GM21381 (cell line): ENCODE results near the gene SDF2.
"Not testable (repeated sequence)": the region's sequence is repeated elsewhere in the genome, so short reads cannot be mapped to it uniquely, and the experiment has no call there.

Experiments
- ATAC-seq: cut with Tn5 transposase; IDR thresholded peaks from one replicate; pipeline ENCODE4 v1.9.1; 2021; ENCODE audit warnings: mild to moderate bottlenecking, moderate library complexity; ENCODE audit not compliant: unreplicated experiment

The SDF2 gene

DNA sequence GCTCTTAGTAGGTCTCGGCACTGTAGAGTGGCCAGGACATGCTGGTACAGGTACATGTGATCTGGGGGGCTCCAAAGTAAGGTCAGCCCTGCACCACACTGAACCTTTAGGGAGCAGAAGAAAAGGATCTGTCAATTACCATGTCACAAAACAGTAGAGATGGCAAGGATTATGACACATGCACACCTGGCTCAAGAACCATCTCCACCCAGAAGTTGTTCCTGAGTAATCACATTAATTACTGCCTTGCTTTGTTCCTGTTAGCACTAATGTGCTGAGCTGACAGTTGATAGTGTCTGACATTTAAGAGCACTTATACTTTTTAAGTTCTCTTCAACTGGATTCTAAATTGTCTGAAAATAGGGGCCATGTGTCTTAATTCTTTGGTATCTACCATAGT, 26.2 kb downstream of the SDF2 start:
- no peak for ATAC-seq

DNA sequence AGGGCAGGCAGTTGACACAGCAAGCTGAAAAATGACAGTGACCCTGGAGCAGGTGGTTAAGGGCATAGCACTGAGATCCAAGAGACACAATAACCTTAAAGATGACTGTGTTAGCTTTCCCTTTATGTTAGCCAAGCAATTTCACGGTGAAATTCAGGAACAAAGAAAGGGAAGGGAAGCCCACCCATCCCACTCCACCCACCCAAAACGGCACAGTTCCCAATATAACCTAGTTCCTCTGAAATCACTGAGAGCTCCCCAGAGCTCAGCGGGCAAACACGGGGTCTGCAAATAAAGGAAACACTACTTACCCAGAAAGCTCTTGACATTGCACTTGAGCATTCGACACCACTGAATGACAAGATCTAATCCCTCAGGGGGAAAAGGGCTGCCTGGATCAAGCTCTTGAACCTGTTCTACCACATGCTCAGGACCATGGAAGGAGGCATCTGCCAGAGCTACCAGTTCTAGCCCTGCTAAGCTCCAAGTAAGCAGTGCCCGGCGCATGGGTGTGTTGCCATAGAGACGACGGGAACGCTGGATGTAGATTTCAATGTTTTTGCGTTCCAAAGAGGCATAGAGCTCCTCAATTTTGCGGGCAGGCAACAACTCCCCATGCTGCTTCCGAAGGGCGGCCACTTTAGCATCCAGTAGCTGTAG, 27.4 kb downstream of the SDF2 start:
- no peak for ATAC-seq

DNA sequence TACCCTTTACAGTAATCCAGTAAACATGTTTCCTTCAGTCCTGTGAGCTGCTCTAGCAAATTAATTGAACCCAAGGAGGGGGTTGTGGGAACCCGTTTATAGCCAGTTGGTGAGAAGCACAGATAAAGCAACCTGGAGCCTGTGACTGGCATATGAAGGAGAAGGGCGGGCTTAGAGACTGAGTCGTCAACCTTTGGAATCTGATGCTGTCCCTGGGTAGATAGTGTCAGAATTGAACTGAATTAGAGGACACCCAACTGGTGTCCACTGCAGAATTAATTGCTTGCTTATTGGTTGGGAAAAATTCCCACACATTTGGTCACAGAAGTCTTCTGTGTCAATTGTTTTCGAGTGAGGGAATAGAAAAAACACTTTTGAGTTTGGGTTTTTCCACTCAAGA, 34.9 kb downstream of the SDF2 start:
- ATAC-seq = no peak

DNA sequence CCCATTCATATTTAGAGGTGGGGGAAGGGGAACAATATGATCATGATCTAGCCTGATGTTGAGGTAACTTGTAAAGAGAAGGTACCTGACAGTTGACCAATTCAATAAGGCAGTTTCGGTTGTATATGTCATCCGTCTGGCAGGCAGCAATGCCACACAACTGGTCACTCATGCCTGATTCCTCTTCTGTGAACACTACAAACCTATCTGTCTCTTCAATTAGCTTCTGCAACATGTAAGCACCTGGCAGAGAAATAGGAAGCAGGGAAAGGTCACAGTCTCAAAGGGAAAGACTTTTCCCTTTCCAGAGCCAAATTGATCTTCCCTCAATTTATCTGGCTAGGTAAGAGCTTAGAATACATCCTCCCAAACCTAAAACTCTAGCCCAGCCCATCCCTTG, 37.6 kb downstream of the SDF2 start:
- ATAC-seq = no peak

DNA sequence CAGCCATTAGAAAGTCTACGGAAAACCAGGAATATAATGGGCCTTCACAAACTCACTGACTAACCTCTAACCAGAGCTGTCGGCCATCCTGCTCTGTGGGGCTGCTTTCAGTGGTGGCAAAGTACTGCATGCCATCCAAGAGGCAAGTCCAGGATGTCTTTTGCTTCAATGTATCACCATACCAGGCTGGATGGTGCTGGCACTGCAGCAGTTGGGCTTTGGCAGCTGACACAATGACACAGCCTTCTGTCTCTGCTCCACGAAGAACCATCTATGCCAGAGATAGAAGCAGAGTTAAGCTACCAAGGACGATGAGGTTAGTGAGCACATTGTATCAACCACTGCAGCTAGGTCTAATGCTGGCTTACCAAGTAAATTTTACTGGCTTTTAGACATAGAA, 38.0 kb downstream of the SDF2 start:
- no peak for ATAC-seq

DNA sequence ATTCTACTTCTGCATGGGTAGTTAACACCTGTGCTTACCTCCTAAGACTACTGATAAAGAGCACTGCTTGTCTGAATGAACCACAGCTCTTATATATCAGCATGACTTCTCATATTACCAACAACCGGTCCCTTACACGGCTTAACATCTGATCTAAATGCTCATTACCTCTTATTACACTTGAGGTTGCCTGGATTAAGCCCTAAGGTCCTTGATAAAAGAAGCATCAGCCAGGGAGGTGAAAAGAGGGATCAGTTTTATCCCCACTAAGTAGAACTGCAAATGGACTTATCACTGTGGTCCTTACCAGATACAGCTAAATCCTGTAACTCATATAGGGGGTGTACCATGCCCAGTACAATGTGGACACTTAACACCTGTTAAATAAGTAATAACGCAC, 39.5 kb downstream of the SDF2 start:
- no peak for ATAC-seq

DNA sequence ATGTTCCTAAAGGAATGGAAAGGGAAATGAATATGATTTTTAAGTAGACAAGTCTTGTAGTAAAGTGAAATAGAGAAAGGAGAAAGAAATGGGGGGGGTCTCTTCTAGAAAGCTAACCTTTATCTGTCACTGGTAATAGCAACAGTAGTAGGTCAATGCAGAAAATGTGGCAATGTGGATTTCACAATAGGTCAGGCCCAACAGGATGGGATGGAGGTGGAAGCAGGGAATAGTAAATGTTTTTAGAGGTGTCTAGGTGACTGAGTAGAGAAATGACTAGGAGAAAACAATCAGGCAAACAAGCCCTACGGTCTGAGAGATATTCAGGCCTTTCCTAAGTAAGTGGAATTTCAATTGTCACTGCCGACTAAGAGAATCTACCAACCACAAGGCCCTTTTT, 41.7 kb downstream of the SDF2 start:
- no peak for ATAC-seq

DNA sequence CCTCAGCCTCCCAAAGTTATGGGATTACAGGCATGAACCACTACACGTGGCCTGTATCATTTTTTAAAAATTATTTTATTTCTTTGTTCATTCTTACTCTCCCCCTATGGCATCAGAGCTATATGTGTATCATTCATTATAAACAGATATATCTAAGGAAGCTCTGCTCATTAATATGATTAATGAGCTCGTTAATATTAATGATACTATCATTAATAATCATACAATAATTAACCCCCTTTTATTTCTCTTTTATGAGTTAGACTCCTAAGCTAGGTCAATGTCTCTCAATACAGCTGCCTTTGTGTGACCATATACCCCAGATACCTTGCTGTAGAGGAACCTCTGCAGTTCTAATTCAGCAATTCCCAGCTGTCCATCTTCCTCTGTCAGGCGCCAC, 43.2 kb downstream of the SDF2 start:
- ATAC-seq = no peak

DNA sequence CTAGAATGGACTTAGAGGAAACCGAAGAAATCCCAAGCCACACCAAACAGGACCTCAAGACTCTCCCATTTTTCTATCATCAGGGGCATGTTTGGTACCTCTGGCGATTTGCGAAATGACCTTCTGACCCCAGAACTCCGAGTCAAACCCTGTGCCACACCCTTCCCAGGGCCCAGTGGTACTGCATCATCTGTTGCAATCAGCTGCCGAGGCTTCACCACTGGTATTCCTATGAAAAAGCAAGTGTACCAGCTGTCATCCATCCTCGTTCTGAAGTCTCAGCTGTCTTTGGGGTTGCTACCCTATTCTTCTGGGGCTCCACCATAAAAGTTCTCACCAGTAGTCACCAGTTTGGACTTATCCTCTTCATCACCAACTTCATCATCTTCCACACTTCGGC, 45.4 kb downstream of the SDF2 start:
- no peak for ATAC-seq

DNA sequence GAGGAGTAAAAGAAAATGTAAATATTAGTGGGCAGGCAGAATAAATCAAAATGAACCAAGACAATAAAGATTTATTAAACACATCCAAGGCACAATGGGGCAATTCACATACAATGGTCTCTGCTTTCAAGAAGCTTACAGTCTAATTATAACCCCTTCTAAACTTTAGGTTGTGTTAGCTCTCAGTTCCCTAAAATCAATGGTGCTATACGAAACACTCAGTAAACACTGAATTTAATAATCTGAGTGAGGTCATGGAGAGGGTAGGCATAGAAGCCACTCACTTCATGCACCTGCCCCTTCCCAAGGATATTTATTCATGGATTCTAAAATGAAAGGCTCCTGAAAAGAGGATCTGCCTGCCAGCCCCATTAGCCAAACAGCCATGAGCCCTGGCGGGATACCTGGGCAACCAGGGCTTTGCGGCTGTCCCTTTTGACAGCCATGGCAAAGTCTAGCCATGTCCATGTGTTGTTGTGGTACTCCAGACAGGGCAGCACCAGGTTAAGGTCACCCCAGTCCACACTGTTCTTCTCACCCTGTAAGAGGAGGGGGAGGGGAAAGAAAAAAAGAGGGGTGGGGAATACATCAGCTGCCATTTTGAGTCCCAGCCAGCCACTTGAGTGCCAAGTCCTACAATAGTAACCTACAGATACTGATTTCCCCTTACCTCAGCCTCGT, 46.3 kb downstream of the SDF2 start:
- ATAC-seq = no peak

DNA sequence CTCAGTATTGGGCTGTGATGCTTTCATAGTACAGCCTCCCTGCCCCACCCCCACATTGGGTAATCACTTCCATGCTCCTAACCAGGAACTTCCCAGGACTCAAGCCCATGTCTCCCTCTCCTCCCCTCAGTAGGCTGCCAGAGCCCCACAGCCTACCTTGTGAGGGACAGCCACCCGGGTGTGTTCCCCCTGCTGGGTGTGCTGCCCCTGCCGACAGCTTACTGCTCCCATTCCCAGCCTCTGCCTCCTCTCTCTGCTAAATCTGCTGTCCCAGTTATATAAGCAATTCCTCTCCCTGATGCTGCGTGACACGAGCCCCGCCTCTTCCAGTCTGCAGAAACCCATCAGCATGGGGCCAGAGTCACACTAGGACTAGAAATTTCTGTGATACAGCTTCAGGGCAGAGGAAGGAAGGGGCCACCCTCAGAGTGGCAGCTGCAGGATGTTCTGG, 47.8 kb downstream of the SDF2 start, which contains the start of gene RSKR:
TSS of gene RSKR (minus strand) at position 255 of the 451 bp plus-strand sequence. CDS start at position 231, 24 bp downstream.
- no peak for ATAC-seq

DNA sequence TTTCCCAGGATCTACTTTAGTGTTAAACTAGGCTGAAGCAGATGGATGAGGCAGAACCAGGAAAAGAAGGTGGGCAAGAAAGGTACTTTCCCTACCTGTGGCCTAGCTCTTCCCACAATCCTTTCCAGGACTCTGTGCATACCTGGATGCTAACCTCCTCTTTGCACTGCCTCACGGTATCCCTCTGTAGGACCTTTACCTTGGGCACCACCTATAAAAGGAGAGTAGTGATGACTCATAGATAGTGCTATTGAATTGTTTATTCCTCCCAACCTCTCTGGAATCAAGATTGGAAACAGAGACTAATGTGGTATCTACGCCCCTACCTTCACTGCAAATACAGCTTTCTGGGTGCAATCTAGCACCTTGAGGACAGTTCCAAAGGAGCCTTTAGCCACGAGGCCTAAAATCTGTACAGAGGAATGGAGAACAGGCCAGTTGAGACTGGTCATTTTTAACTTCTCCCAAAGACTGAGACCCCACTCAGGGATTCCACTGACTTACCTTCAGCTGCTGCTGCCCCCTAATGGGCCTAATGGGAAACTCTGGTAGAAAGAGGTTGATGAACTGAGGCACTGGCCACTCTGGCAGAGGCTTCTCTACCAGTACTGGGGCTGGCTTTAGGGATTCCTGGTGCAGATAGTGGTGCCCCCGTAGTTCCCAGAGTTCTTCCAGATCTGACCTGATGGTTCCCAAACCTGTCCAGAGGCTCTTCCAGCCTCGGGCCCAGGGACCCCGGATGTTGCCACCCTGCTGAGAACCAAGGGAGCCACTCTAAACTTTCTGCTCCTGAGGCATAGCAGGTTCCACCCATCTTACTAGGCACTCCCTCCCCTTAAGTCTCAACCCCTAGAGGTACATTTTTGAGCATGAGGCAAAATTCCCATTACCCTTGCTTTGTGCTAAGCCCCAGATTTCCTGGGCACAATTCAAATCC, 48.5 kb downstream of the SDF2 start:
- no peak for ATAC-seq

DNA sequence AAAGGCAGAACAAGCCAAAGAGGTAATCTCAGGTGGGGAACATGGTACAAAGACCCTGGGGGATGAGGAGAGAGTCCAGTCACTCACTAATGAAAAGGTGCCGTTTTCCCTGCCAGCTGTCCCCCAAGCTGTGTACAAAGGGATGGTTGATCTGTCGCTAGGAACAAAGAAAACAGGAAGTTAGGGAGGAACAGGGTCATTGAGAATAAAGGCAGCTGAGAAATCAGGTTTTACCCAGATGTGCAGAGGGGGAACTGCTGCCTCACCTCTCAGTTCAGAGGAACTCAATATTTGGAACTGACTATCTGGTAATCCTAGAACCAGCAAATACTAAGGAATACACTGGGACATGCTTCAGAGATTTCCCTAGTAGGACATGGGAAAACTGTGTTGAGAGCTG, 49.2 kb downstream of the SDF2 start:
- no peak for ATAC-seq

DNA sequence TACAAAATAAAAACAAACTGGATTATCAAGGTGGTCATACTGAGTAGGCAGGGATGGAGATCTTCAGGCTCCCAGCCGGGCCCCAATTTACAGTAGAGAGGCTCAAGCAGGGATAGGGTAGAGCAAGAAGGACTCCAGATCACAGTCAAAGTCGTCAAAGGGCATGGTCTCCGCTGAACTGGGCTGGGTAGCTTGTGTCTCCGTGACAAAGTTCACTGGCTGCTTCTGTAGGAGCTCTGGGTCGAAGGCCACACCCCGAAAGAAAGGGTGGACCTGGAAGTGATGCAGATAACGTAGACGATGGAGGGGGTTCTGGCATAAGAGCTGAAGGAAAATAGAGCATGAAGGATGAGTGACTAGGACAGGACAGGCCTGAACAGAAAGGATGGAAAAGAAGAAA, 51.3 kb downstream of the SDF2 start:
- ATAC-seq = no peak

DNA sequence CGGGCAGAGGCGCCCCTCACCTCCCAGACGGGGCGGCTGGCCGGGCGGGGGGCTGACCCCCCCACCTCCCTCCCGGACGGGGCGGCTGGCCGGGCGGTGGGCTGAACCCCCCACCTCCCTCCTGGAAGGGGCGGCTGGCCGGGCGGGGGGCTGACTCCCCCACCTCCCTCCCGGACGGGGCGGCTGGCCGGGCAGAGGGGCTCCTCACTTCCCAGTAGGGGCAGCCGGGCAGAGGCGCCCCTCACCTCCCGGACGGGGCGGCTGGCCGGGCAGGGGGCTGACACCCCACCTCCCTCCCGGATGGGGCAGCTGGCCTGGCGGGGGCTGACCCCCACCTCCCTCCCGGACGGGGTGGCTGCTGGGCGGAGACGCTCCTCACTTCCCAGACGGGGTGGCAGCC, 57.7 kb downstream of the SDF2 start:
- not testable (repeated sequence) for ATAC-seq

DNA sequence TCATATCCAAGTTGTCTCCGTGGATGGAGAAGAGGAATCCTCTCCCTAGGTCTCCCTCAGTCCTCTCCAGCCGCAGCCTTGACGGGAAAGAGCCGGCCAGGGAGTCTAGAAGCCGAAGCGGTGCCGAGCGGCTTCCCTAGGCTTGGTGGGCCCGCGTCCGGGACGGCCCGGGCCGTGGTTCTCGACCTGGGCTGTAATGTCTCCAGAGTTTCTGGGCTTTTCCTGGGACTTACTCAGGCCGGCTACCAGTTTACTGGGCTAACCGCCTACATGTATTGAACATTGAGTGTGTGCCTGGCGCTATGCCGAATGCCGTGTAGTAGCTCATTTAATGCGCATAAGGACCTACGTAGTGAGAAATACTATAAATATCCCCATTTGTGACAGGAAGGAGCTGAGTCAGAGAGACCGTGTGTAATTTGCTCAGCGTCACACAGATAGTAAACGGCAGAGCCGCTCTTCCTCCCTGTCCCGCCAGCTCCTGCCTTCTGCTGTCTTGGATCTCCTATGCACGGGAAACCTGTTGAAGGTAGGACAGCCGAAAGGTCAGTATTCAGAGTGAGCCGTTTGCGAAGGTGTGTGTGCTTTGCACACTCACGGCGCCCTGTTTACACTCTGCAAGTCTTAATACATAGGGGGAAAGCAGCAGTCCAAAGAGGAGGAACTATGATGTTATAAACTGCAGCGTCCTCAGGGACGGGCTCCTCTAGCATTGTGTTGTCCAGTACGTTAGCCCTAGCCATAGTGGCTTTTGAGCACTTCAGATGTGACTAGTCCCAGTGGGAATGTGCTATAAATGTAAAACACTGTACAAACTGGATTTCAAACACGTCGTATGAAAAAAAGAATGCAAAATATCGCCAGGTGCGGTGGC, 62.2 kb downstream of the SDF2 start:
- ATAC-seq = peak; percentile 36

DNA sequence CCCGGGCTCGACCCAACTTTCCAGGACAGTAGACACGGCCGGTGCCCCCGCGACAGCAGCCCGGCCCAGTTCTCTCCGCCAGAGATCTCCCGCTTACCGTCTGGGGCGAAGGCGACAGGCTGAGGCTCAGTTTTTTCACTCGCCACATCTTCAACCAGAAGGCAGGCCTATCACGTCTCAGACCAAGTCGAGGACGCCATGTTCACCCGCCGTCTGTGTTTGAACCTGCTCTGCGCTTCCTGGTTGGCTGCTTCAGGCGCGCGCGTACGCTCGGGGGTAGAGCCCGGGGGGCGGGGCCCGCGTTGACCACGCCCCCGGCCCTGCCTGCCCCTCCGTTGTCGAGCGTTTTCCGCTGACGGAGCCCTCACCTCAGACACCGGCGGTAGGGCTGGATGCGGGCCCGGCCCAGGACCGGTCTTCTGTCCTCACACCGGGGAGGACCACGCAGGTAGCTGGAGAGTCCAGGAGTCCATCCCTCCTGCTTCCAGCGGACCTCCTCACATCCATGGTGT, 62.9 kb downstream of the SDF2 start, which contains the start of gene SPAG5:
TSS of gene SPAG5 (minus strand) at position 227 of the 512 bp plus-strand sequence. CDS start at position 148, 79 bp downstream.
- ATAC-seq = peak; percentile 85

DNA sequence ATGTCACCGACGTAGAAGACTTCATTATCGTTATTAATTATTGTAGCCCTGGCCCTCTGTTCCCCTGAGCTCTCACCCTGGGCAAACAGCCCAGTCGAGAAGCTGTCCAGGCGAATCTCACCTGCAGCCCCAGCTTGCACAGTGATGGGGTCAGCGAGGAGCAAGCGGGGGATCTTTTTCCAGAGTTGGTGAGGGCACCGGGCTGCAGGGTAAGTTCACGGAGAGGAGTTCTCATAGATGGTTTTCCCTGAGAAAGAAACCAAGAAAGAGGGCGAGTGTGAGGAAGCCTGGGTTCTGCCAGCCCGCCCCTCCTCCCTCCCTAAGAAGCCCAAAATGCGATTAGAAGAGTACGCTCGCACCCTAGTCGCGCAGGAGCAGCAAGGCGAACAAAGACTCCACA, 63.3 kb downstream of the SDF2 start:
- ATAC-seq = no peak
